Karpas-422 (cell line): ENCODE results near the gene RRH. TPM values are rescaled to one million over a fixed set of nuclear protein-coding genes. Genes with fewer than 3 reads are reported as not detected.
"Not testable (repeated sequence)": the region's sequence is repeated elsewhere in the genome, so short reads cannot be mapped to it uniquely, and the experiment has no call there.

Experiments
- DNase-seq: peaks from one replicate; pipeline ENCODE4 v3.0.0-alpha.2; 2015
- H2AFZ ChIP-seq: fragments of 200-600 bp; sonication (generic); 2 replicates; pipeline ENCODE4 v1.6.1; 2014; ENCODE audit warnings: antibody characterized with exemption, low read length, mixed read lengths
- H3K27ac ChIP-seq: fragments of 200-600 bp; sonication (generic); 2 replicates; pipeline ENCODE4 v1.5.1; 2014; ENCODE audit warnings: mild to moderate bottlenecking, low read length, moderate library complexity
- H3K27me3 ChIP-seq: fragments of 200-600 bp; sonication (generic); 2 replicates; pipeline ENCODE4 v1.6.1; 2014; ENCODE audit warnings: low read length, mixed read lengths
- H3K36me3 ChIP-seq: fragments of 200-600 bp; sonication (generic); 2 replicates; pipeline ENCODE4 v1.6.1; 2014; ENCODE audit warnings: low read length, mixed read lengths; ENCODE audit not compliant: insufficient read depth
- H3K4me1 ChIP-seq: fragments of 200-600 bp; sonication (generic); 2 replicates; pipeline ENCODE4 v1.6.1; 2014; ENCODE audit warnings: mild to moderate bottlenecking, low read length, mixed read lengths
- H3K4me2 ChIP-seq: fragments of 200-600 bp; sonication (generic); 2 replicates; pipeline ENCODE4 v1.6.1; 2014; ENCODE audit warnings: low read length, low read depth, mild to moderate bottlenecking; ENCODE audit not compliant: poor library complexity, severe bottlenecking
- H3K4me3 ChIP-seq: fragments of 200-600 bp; sonication (generic); 2 replicates; pipeline ENCODE4 v1.5.1; 2014; ENCODE audit warnings: mild to moderate bottlenecking, antibody characterized with exemption, low read length, mixed read lengths
- H3K79me2 ChIP-seq: fragments of 200-600 bp; sonication (generic); 2 replicates; pipeline ENCODE4 v1.6.1; 2014; ENCODE audit warnings: mild to moderate bottlenecking, low read length, mixed read lengths
- H3K9ac ChIP-seq: fragments of 200-600 bp; sonication (generic); 2 replicates; pipeline ENCODE4 v1.6.0; 2014; ENCODE audit warnings: low read length
- H3K9me2 ChIP-seq: fragments of 200-600 bp; sonication (generic), shearing (Covaris generic); replicated peaks from 2 replicates; pipeline ENCODE4 v1.6.0; 2014; ENCODE audit warnings: mild to moderate bottlenecking, low read length, moderate library complexity; ENCODE audit not compliant: insufficient read depth
- H3K9me3 ChIP-seq: fragments of 300-700, 200-600 bp; sonication (generic); 2 replicates; pipeline ENCODE4 v1.6.1; 2014; ENCODE audit warnings: low read length, mixed read lengths
- H4K20me1 ChIP-seq: fragments of 200-600 bp; sonication (generic); 2 replicates; pipeline ENCODE4 v1.6.1; 2014; ENCODE audit warnings: mild to moderate bottlenecking, antibody characterized with exemption, low read length, low read depth; ENCODE audit not compliant: insufficient read depth
- total RNA-seq: library from RNA; depleted of rRNA; stranded (reverse); fragments of >200 nt; shearing (Covaris generic); gene quantifications from 2 replicates; pipeline ENCODE4 v1.2.3, GENCODE V29; 2014; ENCODE audit warnings: low replicate concordance

Gene RRH
- total RNA-seq, 1 experiment from 2014 or later: not detected

DNA sequence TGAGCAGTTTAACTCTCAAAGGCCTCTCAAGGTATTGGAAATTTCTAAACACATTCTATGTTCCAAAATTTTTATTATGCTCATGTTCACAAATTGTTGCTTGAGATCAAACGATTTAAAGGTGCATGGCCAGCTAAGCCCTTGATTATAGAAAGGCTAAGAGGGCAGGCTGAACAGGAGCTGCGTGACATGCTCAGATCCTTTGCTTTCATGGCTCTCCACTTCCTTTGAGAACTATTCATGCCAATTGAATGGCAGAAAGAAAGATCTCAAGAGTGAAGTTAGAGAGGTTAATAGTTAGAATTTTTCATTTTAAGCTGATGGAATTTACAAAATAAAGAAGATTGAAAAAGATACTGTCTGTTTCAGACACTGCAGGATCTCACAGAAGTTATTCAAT lies 20.7 kb downstream of the RRH start:
- no peak overlapping the region for H3K27ac ChIP-seq
- no peak overlapping the region for H3K9ac ChIP-seq
- no peaks in the 10 kb centered on the region for H3K79me2 ChIP-seq
- H3K27me3 ChIP-seq: no peaks in the 10 kb centered on the region
- H3K4me1 ChIP-seq: no peaks in the 10 kb centered on the region
- H4K20me1 ChIP-seq: no peaks in the 10 kb centered on the region
- H3K36me3 ChIP-seq: no peaks in the 10 kb centered on the region
- no peak overlapping the region for H3K4me3 ChIP-seq
- no peaks in the 10 kb centered on the region for H3K9me3 ChIP-seq
- no peak for DNase-seq
- H2AFZ ChIP-seq: no peak overlapping the region
- no peaks in the 10 kb centered on the region for H3K9me2 ChIP-seq
- no peak overlapping the region for H3K4me2 ChIP-seq

GRCh38 chr4:109850601-109851000 lies 22.8 kb downstream of the RRH start:
- no peaks in the 10 kb centered on the region for H3K9me2 ChIP-seq
- H3K4me1 ChIP-seq: no peaks in the 10 kb centered on the region
- no peaks in the 10 kb centered on the region for H3K27me3 ChIP-seq
- no peak overlapping the region for H3K9ac ChIP-seq
- no peak overlapping the region for H3K4me2 ChIP-seq
- H3K36me3 ChIP-seq: no peaks in the 10 kb centered on the region
- no peak overlapping the region for H3K27ac ChIP-seq
- H2AFZ ChIP-seq: no peak overlapping the region
- no peaks in the 10 kb centered on the region for H3K9me3 ChIP-seq
- H3K4me3 ChIP-seq: no peak overlapping the region
- DNase-seq: no peak
- H3K79me2 ChIP-seq: no peaks in the 10 kb centered on the region
- H4K20me1 ChIP-seq: no peaks in the 10 kb centered on the region

GRCh38 chr4:109859426-109860300 lies 31.9 kb downstream of the RRH start:
- H4K20me1 ChIP-seq, H2AFZ ChIP-seq, H3K36me3 ChIP-seq, H3K9me2 ChIP-seq, H3K79me2 ChIP-seq, H3K4me3 ChIP-seq, H3K4me1 ChIP-seq, H3K4me2 ChIP-seq, H3K27ac ChIP-seq, DNase-seq, H3K9ac ChIP-seq, H3K27me3 ChIP-seq: not testable (repeated sequence)
- H3K9me3 ChIP-seq: peaks cover 19% of the 10 kb centered on the region

- H3K27me3 ChIP-seq: no peaks in the 10 kb centered on the region; the same call in 1 of the 2 replicates
- H3K9ac ChIP-seq: no peak overlapping the region
- no peaks in the 10 kb centered on the region for H3K79me2 ChIP-seq
- H3K4me3 ChIP-seq: no peak overlapping the region
- H3K9me3 ChIP-seq: peaks cover 19% of the 10 kb centered on the region
- no peak overlapping the region for H3K27ac ChIP-seq
- H4K20me1 ChIP-seq: no peaks in the 10 kb centered on the region
- no peaks in the 10 kb centered on the region for H3K36me3 ChIP-seq
- H2AFZ ChIP-seq: no peak overlapping the region
- H3K4me2 ChIP-seq: no peak overlapping the region
- H3K4me1 ChIP-seq: no peaks in the 10 kb centered on the region
- H3K9me2 ChIP-seq: no peaks in the 10 kb centered on the region
- DNase-seq: no peak
These were observed 33.5 kb downstream of the RRH start for GRCh38 chr4:109861271-109861670.

DNA sequence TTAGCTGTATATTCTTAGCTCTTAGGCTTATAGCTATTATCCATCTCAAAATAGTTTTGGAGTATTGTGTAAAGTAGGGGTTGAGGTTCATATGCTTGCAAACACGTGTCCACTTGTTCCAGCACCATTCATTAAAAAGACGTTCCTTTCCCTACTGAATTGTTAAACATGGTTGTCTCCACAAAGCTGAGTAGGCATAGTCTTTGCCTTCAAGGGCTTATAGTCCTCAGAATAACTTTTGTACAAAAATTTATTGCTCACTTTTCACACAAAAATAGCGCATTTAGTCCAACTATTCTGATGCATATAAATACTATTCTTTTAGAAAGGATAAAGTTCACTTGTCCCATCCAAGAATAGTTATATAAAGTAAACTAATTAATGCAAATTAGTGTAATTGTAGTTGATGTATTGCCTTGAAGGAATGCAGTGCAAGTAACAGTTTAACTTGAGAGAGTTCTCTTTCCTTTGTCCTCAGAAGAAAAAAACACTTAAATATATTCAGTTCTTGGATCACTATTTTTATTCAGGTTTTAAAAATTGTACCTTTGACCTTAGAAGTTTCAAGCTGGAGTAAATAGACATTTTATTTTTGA lies 34.2 kb downstream of the RRH start:
- Histone ChIP-seq H3K27me3 (no peaks in the 10 kb centered on the region; the same call in 1 of the 2 replicates), H3K4me1 (no peaks in the 10 kb centered on the region), H3K9ac (no peak overlapping the region), H3K4me3 (no peak overlapping the region), H4K20me1 (no peaks in the 10 kb centered on the region), H3K27ac (no peak overlapping the region), H3K36me3 (no peaks in the 10 kb centered on the region), H2AFZ (no peak overlapping the region), H3K4me2 (no peak overlapping the region), H3K9me2 (no peaks in the 10 kb centered on the region), H3K79me2 (no peaks in the 10 kb centered on the region), H3K9me3 (peaks cover 19% of the 10 kb centered on the region)
- DNase-seq: no peak

DNA sequence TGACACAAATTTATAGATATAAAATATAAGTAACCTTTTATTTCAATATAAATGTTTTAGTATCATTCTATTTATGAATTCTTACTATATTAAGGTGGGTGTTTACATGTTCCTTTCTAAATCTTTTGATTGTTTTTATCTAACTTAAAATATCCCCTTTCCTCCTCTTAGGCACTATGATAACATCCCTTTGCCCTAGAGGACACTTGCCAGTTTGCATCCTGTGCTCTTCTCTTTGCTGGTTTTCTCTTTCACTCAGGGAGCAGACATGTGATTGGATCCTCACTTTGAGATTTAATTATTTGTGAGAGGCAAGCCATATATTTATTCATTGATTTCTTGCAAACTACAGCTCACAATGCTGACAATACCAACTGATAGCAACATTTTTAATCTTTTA lies 36.4 kb downstream of the RRH start:
- H3K9me2 ChIP-seq: no peaks in the 10 kb centered on the region
- no peaks in the 10 kb centered on the region for H4K20me1 ChIP-seq
- no peaks in the 10 kb centered on the region; the same call in 1 of the 2 replicates for H3K27me3 ChIP-seq
- H3K4me1 ChIP-seq: no peaks in the 10 kb centered on the region
- H3K4me3 ChIP-seq: no peak overlapping the region
- peaks cover 15% of the 10 kb centered on the region for H3K9me3 ChIP-seq
- no peak overlapping the region for H3K9ac ChIP-seq
- no peaks in the 10 kb centered on the region for H3K79me2 ChIP-seq
- no peak for DNase-seq
- H3K36me3 ChIP-seq: no peaks in the 10 kb centered on the region
- no peak overlapping the region for H3K27ac ChIP-seq
- no peak overlapping the region for H3K4me2 ChIP-seq
- no peak overlapping the region for H2AFZ ChIP-seq

GRCh38 chr4:109870061-109870460 lies 42.3 kb downstream of the RRH start:
- DNase-seq: no peak
- no peaks in the 10 kb centered on the region for H3K9me2 ChIP-seq
- no peak overlapping the region for H3K27ac ChIP-seq
- H3K36me3 ChIP-seq: no peaks in the 10 kb centered on the region
- no peaks in the 10 kb centered on the region for H3K9me3 ChIP-seq
- H3K27me3 ChIP-seq: no peaks in the 10 kb centered on the region
- H3K79me2 ChIP-seq: no peaks in the 10 kb centered on the region
- no peak overlapping the region for H3K9ac ChIP-seq
- H3K4me1 ChIP-seq: no peaks in the 10 kb centered on the region
- H4K20me1 ChIP-seq: no peaks in the 10 kb centered on the region
- H3K4me3 ChIP-seq: no peak overlapping the region
- no peak overlapping the region for H2AFZ ChIP-seq
- H3K4me2 ChIP-seq: no peak overlapping the region

DNA sequence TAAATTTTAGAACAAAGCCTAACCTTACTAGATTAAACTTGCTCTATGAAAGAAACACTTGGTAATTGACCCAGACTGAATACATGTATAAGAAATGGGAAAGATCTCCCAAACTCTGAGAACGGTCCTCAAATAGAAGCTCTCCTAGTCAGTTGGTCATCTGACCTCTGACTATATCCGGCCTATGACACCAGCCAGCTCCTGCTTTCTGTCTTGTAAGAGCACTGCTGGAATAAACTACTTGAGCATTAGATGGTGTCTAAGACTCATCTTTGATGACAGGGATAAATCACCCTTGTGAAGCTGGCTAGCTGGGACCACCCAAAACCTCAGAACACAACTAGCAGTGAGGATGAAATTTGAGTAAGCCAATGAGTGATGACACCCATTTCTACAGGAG lies 44.3 kb downstream of the RRH start:
- H4K20me1 ChIP-seq: no peaks in the 10 kb centered on the region
- H3K36me3 ChIP-seq: no peaks in the 10 kb centered on the region
- no peak overlapping the region for H3K4me3 ChIP-seq
- no peak overlapping the region for H3K27ac ChIP-seq
- no peaks in the 10 kb centered on the region for H3K79me2 ChIP-seq
- H2AFZ ChIP-seq: no peak overlapping the region
- no peaks in the 10 kb centered on the region for H3K9me3 ChIP-seq
- H3K4me1 ChIP-seq: no peaks in the 10 kb centered on the region
- no peak overlapping the region for H3K4me2 ChIP-seq
- H3K9me2 ChIP-seq: no peaks in the 10 kb centered on the region
- H3K9ac ChIP-seq: no peak overlapping the region
- no peak for DNase-seq
- no peaks in the 10 kb centered on the region for H3K27me3 ChIP-seq
